Measurements from ENCODE around the gene NAALADL2. TPM values are rescaled to one million over a fixed set of nuclear protein-coding genes. Genes with fewer than 3 reads are reported as not detected.

The NAALADL2 gene
- total and polyA plus RNA-seq, 2 of the 4 experiments (the other 2 are of a cell fraction) = 3.8 to 19.2 TPM

DNA sequence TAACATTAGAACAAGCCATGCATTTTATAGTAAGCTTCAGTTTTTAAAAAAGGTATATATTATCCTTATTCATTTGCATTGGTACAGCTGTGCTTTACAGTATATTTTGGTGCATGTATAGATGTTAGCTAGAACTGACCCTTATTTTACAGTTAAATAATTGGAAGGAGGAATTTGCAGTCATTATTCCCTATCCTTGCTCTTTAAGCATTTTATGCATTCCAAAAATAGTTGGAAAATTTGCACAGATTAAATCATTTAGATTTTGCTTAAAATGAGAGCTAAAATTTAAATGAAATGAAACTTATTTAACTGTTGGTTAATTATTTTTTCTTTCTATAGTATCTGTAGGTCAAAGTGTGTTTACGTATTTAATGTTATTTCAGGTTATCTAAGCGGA is 667.1 kb downstream of the NAALADL2 start:
- in situ Hi-C loops (cut with MboI; ENCODE audit: low sequenced_read_pairs) = no loop called here
- Histone ChIP-seq H3K9me3 (ENCODE audit: control insufficient read depth, insufficient read depth, low read length) (no peaks in the 10 kb centered on the region), H3K23ac (ENCODE audit: low read depth, low read length) (no peak overlapping the region), H2BK20ac (ENCODE audit: low read depth, low read length) (peak overlapping the region; percentile 53; the same call in 1 of the 2 replicates), H3K27ac (ENCODE audit: insufficient read depth, low read length) (peak overlapping the region; percentile 74; the same call in 1 of the 2 replicates), H3K4ac (ENCODE audit: low read depth, low read length) (no peak overlapping the region), H3K27me3 (ENCODE audit: control insufficient read depth, insufficient read depth, low read length) (no peaks in the 10 kb centered on the region), H3K36me3 (ENCODE audit: control insufficient read depth, insufficient read depth, low read length) (no peaks in the 10 kb centered on the region), H2BK120ac (ENCODE audit: low read depth, low read length) (peak overlapping the region; percentile 14; the same call in 1 of the 2 replicates), H3K14ac (replicated peaks; ENCODE audit: low read depth, low read length) (no peak overlapping the region), H3K4me2 (ENCODE audit: low read depth, low read length) (peak overlapping the region; percentile 96), H2BK5ac (ENCODE audit: low read depth, low read length, poor library complexity, severe bottlenecking) (no peak overlapping the region), H4K91ac (ENCODE audit: insufficient read depth, low read depth, low read length) (no peak overlapping the region), H3K9me1 (ENCODE audit: insufficient read depth, low read length) (no peaks in the 10 kb centered on the region), H2AK9ac (replicated peaks; ENCODE audit: low read depth, low read length, poor library complexity) (no peak overlapping the region), H2AK5ac (ENCODE audit: low read depth, low read length) (no peak overlapping the region), H4K20me1 (ENCODE audit: insufficient read depth, low read length) (no peaks in the 10 kb centered on the region), H4K8ac (ENCODE audit: low read depth in 2 of 2, low read length in 2 of 2) (peak overlapping the region; percentile 35 to 53; a peak in 2 of 4 replicates), H3K56ac (ENCODE audit: extremely low read depth, insufficient read depth, low read length) (no peak overlapping the region), H4K5ac (ENCODE audit: low read depth, low read length) (peak overlapping the region; percentile 96; the same call in 1 of the 2 replicates), H3K79me1 (ENCODE audit: low read depth in 1 of 2, low read length in 2 of 2) (no peaks in the 10 kb centered on the region), H2AFZ (replicated peaks; ENCODE audit: low read length, poor library complexity) (no peak overlapping the region), H2BK15ac (ENCODE audit: low read depth, low read length) (no peak overlapping the region), H3K18ac (ENCODE audit: low read depth, low read length) (no peak overlapping the region; the same call in none of the 2 replicates), H3K4me3 (ENCODE audit: insufficient read depth, low read depth, low read length) (peak overlapping the region; percentile 57; the same call in 1 of the 2 replicates), H3K4me1 (ENCODE audit: control insufficient read depth, insufficient read depth, low read length) (no peaks in the 10 kb centered on the region; the same call in 1 of the 2 replicates), H3K9ac (ENCODE audit: low read depth, low read length) (peak overlapping the region; percentile 78)
- intact Hi-C loops (cut with micrococcal nuclease) = no loop called here
- TF ChIP-seq MAZ (IDR thresholded peaks at IDR 0.05; ENCODE audit: borderline replicate concordance, low read depth, low read length) (no peak), RCOR1 (IDR thresholded peaks at IDR 0.05; ENCODE audit: insufficient replicate concordance, low read length) (no peak)
- WGBS, 2 experiments (ENCODE audit: extremely low coverage in 2 of 2, insufficient read length in 1 of 2) = no CpG with 5 or more reads among the region's 2 CpGs
- no peak for DNase-seq
- dilution Hi-C loops (cut with HindIII; ENCODE audit: low sequenced_read_pairs, unreplicated experiment) = no loop called here
- no TSS peak for BruUV-seq (replicated peaks)
- CTCF ChIA-PET = interaction anchor here (0.6 to 1.0 kb wide), 3 partner anchors 13 to 74 kb away, joined by 3 read pairs; no protein-coding TSS in a partner anchor
- POLR2A ChIA-PET (ENCODE audit: unreplicated experiment) = interaction anchor here (0.6 kb wide), 1 partner anchor 11 kb away, joined by 4 read pairs; no protein-coding TSS in a partner anchor
- peak; percentile 77 for ATAC-seq (ENCODE audit: low read depth)

Measured in IMR-90 (cell line).